Parathyroid adenoma (tissue), 2 donors: ENCODE data around the gene POU6F2.

ENCODE experiments used
- H2AFZ ChIP-seq: fragments of 300-600 bp; sonication (generic); one replicate; pipeline ENCODE4 v1.7.0; 2017; ENCODE audit warnings: antibody characterized with exemption, mild to moderate bottlenecking
- H3K27ac ChIP-seq: fragments of 300-600 bp; sonication (generic); one replicate; pipeline ENCODE4 v1.7.0; 2017
- H3K27me3 ChIP-seq: fragments of 300-600 bp; sonication (generic); one replicate; pipeline ENCODE4 v1.7.0; 2017; ENCODE audit warnings: low read length; ENCODE audit not compliant: control insufficient read depth, insufficient read depth
- H3K36me3 ChIP-seq: fragments of 300-600 bp; sonication (generic); one replicate; pipeline ENCODE4 v1.7.0; 2017; ENCODE audit warnings: low read length; ENCODE audit not compliant: control insufficient read depth, insufficient read depth
- H3K4me1 ChIP-seq: fragments of 300-600 bp; sonication (generic); one replicate; pipeline ENCODE4 v1.7.0; 2017; ENCODE audit warnings: control low read depth
- H3K4me2 ChIP-seq: fragments of 300-600 bp; sonication (generic); one replicate; pipeline ENCODE4 v1.7.0; 2017; ENCODE audit warnings: low read length
- H3K4me3 ChIP-seq: fragments of 300-600 bp; sonication (generic); one replicate; pipeline ENCODE4 v1.7.0; 2017; ENCODE audit warnings: low read depth, low read length
- H3K79me2 ChIP-seq: fragments of 300-600 bp; sonication (generic); one replicate; pipeline ENCODE4 v1.7.0; 2017; ENCODE audit warnings: control low read depth
- H3K9ac ChIP-seq: fragments of 300-600 bp; sonication (generic); one replicate; pipeline ENCODE4 v1.7.0; 2017; ENCODE audit warnings: mild to moderate bottlenecking
- H3K9me3 ChIP-seq: fragments of 300-600 bp; sonication (generic); one replicate; pipeline ENCODE4 v1.7.0; 2017; ENCODE audit warnings: low read length; ENCODE audit not compliant: control insufficient read depth
- CTCF ChIP-seq: fragments of 300-600 bp; sonication (generic); IDR thresholded peaks from one replicate; pipeline ENCODE4 v1.7.0; 2017; ENCODE audit warnings: antibody characterized with exemption, mild to moderate bottlenecking
- donor health status: primary hyperparathyroidism.

Gene POU6F2

DNA sequence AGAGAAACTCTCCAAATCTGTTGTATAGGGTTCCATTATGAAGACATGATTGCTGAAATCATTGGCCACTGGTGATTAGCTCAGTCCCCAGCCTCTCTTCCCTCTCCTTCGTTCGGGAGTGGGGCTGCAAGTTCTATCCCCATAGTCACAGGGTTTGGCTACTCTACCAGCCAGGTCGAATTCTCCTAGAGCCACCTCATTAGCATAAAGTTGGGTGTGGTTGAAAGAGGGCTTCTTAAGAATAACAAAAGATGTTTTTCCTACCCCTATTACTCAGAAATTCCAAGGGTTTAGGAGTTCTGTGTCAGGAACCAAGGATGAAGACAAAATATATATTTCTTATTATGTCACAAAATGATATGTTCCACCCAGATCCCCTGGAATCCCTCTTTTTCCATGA is 422.3 kb downstream of the POU6F2 start:
- no peaks in the 10 kb centered on the region for H3K9me3 ChIP-seq
- no peak overlapping the region for H3K4me2 ChIP-seq
- H3K27ac ChIP-seq, result no peak overlapping the region
- H3K4me3 ChIP-seq, result no peak overlapping the region
- TF ChIP-seq CTCF, result no peak
- no peak overlapping the region for H3K9ac ChIP-seq
- H3K79me2 ChIP-seq, result no peaks in the 10 kb centered on the region
- no peak overlapping the region for H2AFZ ChIP-seq
- peaks cover 4% of the 10 kb centered on the region for H3K27me3 ChIP-seq
- no peaks in the 10 kb centered on the region for H3K4me1 ChIP-seq
- H3K36me3 ChIP-seq, result no peaks in the 10 kb centered on the region

DNA sequence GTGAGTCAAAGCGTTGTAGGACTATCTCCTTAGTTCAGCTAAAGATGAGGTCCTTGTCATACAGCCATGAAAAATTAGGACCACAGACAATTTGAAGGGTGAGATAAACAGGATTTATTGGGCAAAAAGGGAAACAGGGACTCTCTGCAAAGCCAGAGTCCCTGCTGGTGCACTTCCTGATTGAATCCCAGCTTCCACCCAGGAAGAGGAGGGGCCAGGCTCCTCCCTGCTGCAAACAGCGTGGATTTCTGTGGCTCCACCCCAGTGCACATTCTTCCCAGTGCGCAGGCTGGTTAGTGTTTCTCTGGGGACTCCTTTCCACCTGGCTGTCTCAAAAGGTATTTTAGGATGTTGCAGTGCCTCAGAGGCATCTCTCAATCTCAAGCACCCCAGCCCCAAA is 423.1 kb downstream of the POU6F2 start:
- no peaks in the 10 kb centered on the region for H3K79me2 ChIP-seq
- no peak overlapping the region for H3K4me3 ChIP-seq
- H3K27ac ChIP-seq, result no peak overlapping the region
- TF ChIP-seq CTCF, result no peak
- H2AFZ ChIP-seq, result no peak overlapping the region
- H3K27me3 ChIP-seq, result peaks cover 4% of the 10 kb centered on the region
- H3K4me1 ChIP-seq, result no peaks in the 10 kb centered on the region
- no peak overlapping the region for H3K9ac ChIP-seq
- no peaks in the 10 kb centered on the region for H3K9me3 ChIP-seq
- no peak overlapping the region for H3K4me2 ChIP-seq
- H3K36me3 ChIP-seq, result no peaks in the 10 kb centered on the region

DNA sequence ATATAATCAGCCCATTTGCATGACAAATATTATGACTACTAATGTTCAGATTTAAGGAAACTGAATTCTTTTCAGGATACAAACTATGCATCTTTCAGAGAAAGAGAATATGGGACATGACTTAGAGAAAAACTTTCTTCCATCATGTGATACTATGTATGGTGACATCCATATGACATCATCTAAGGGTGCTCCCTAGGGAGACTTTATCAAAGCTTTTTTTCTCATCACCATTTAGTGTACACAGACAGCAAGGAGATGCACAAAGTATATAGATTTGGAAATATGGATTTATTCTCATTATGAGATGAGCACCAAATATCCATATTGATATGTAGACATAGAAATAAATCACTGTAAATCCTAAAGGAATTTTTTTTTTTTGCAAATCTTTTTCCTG is 424.3 kb downstream of the POU6F2 start:
- H3K27me3 ChIP-seq, result peaks cover 4% of the 10 kb centered on the region
- no peak for TF ChIP-seq CTCF
- H2AFZ ChIP-seq, result no peak overlapping the region

DNA sequence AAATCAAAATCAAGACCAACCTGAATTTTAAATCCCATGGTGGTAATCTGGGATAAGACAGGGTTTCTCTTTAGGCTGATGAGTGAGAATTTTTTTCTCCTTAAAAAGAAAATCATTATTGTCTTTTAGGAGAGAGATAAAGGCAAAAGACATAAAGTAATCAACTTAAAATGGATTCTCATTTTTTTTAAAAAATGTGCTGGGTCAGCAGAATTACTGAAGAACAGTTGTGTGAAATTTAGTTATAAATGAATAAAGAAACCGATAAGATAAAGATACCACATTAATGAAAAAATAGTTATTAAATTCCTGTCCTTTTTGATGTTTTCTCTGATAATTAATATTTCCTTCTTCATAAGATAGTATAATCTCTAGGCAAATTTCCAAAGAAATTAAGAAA is 427.2 kb downstream of the POU6F2 start:
- Histone ChIP-seq H3K27ac (no peak overlapping the region), H3K27me3 (no peaks in the 10 kb centered on the region), H3K9me3 (no peaks in the 10 kb centered on the region), H2AFZ (no peak overlapping the region), H3K4me1 (no peaks in the 10 kb centered on the region), H3K4me3 (no peak overlapping the region), H3K36me3 (no peaks in the 10 kb centered on the region), H3K79me2 (no peaks in the 10 kb centered on the region), H3K4me2 (no peak overlapping the region), H3K9ac (no peak overlapping the region)
- no peak for TF ChIP-seq CTCF

More for the DNA sequence above, 424.3 kb downstream of the POU6F2 start:
- Histone ChIP-seq H3K4me3 (no peak overlapping the region), H3K9me3 (no peaks in the 10 kb centered on the region), H3K4me1 (no peaks in the 10 kb centered on the region), H3K4me2 (no peak overlapping the region), H3K9ac (no peak overlapping the region), H3K36me3 (no peaks in the 10 kb centered on the region), H3K27ac (no peak overlapping the region), H3K79me2 (no peaks in the 10 kb centered on the region)

DNA sequence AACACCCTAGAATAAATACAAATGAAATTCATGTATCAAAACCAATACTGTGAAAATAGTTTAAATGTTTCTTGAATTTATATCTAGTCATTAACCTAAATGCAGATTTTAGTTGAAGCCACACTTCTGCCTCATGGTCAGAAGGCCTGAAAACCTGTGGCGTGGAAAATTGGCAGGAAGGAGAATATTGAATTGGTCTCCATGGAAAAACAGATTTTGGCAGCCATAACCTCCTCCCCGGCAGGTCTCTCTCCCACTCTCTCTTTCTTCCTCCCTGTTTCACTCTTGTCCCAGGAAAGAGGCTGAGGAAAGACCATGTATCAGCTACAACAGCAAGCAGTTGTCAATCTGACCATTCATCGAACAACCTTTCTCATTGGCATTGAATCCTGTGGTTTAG is 427.9 kb downstream of the POU6F2 start:
- no peak overlapping the region for H2AFZ ChIP-seq
- H3K9me3 ChIP-seq, result no peaks in the 10 kb centered on the region
- TF ChIP-seq CTCF, result no peak
- no peak overlapping the region for H3K4me3 ChIP-seq
- H3K79me2 ChIP-seq, result no peaks in the 10 kb centered on the region
- H3K4me1 ChIP-seq, result no peaks in the 10 kb centered on the region
- no peak overlapping the region for H3K9ac ChIP-seq
- H3K27ac ChIP-seq, result no peak overlapping the region
- H3K4me2 ChIP-seq, result no peak overlapping the region
- H3K27me3 ChIP-seq, result no peaks in the 10 kb centered on the region
- no peaks in the 10 kb centered on the region for H3K36me3 ChIP-seq
